ENCODE data around the gene PCBD1.
A peak's percentile ranks its signal among the peaks of the same experiment; 100 is the strongest.

PCBD1 gene

DNA sequence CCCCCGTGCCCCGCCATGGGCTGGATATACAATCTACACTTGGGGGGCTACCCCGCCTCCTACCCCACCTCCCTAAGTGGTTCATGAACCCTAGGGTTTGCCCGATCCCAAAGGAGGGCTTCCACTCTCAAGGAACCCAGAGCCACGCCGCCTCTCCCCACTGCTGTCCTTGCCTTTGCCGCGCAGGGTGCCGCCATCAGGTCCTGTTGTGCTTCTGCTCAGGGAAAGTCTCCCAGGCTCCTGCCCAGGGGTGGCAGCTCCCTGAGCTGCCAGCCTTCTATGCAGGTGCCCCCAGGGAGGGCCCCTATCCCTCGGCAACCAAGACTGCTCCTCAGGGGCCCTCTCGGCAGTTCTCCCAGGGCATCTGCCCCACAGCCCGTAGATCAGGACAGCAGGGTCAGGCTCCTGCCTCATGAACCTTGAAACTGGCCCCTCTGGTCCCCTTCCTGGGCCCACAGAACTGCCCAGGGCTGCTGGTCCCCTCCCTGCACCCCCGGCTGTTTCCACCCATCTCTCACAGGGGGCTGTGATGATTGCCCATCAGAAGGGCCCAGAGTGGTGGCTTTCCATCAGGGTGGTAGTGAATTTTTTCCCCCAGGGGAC is 13.0 kb upstream of the PCBD1 start:
- DNase-seq, result no peak

DNA sequence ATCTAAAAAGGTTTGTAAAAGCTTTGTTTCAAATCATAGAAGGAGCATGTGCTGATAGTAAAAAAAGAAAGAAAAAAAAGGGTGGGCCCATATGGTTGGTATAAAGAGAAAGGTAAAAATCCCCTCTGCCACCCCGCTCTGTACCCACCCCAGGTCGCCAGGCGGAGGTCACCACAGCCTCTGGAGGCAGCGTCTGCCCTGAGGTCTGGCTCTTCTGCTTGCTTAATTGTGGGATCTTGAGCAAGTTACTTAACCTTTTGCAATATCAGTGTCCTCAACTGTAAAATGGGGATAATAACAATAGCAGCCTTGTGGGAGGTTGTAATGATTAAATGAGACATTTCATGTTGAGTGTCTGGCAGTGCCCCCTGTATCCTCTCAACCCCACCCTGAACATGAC is 10.7 kb upstream of the PCBD1 start:
- no peak for DNase-seq

DNA sequence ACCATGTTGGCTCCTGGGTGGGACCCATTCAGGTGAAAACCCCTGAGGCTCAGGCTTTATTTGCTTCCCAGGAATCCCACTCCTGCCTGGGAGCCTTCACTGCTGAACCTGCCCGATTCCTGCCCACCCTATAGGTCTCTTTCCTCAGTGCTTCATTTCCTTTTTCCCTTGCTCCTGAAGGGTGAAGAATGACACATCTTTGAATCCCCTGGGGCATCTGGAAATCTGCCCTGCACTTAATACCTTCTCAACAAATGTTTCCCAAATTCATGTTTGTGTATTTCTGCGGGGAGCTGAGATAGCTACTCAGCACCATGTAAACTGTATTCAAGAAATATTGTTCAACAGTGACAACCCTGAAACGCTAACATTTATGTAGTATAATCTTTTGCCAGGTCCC is 10.3 kb upstream of the PCBD1 start:
- DNase-seq, result no peak

DNA sequence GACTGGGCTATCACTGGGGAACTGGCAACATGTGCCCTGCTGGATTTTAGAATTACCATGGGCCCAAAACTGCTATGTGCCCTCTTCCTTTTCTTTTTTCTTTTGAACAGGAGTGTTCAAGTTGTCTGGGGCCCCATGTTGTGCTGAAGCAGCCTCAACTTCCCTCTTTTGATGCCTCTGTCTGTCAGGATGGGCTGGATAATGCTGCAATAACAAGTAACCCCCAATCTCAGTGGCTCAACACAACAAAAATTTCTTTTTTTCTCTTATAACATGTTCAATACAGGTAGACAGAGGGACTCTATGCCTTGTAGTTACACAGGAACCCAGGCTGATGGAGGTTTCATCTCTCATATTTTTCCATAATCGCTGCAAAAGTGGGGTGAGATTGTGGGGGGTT is 8.2 kb upstream of the PCBD1 start:
- no peak for DNase-seq

DNA sequence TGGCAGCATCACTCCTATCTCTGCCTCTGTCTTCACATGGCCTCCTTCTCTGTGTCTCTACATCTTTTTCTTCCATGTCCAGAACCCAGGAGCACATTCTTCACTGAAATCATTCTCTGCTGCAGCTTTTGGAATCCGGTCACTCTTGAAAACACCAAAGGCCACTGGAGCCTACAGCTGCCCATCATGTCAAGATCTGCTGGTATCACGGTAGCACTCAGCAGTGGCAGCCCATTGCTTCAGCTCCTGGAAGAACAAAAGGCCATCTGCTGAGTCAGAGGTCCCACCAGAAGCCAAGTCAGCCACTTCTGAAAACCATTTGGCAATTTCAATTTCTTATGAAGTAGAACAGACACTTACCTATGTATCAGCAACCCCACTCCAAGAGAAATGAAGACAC is 6.1 kb upstream of the PCBD1 start:
- DNase-seq, result no peak

DNA sequence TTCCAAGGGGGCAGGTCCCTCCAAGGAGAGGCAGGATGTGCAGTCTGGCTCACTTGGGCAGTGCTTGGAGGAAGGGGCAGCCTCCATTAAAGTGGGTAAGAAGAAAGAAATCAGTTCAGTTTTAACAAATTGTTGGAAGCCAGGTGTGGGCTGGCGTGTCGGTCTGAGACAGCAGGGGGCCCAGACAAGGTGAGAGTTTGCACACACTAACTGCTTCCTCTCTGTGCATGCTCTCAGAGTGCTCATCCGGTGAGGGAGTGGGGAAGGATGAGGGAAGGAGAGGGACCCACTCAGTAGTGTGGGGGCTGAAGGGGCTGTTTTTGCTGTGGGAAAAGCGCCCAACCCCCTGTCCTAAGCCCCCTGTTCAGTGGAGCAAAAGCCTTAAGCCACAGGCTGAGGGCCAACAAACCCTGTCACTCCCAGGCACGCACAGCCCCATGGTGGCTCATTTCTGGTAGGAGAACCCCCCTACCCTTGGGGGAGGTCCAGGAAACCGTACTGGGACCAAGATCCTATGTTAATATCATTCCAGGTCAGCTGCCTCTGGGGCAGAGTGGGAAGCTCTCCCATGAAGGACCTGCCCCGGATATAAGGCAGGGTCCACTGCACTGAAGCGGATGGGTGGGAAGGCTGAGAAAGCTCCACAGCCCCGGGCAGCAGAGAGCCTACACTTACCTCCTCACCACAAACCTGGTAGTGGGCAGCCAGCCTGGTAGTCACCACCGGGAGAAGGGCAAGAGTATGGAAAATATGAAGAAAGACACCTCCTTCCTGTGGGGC is 5.1 kb upstream of the PCBD1 start:
- no peak for DNase-seq

DNA sequence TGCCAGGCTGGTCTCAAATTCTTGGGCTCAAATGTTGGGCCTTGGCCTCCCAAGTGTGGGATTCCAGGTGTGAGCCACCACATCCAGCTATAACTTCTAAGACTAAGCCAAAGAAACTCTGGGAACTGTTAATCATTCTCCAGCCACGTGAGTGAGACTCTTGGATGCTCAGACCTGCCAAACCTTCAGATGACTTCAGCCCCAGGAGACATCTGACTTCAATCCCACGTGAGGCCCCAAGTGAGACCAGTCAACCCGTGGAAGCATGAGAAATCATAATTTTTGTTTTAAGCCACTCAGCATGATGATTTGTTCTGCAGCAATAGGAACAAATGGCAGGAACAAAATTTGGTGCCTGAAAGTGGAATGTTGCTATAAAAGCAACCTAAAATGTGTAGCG is 4.3 kb upstream of the PCBD1 start:
- DNase-seq, result no peak

DNA sequence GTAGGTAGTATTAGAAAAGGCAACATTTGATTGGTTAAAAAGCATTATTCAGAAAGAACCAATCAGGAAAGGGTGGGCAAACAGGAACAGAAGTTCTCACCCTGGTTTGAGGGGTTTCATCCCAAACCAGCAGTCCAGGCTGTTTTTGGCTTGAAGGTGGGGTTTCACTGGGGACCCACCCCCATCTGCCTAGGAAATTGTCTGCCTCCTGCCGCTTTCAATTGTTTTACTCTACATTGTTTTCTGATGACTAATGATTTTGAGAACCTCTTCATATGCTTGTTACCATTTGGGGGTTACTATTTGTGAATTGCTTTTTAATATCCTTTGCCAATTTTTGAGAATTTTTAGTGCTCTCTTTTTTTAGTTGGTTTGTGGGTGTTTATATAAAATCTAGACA is 3.3 kb upstream of the PCBD1 start:
- no peak for DNase-seq

DNA sequence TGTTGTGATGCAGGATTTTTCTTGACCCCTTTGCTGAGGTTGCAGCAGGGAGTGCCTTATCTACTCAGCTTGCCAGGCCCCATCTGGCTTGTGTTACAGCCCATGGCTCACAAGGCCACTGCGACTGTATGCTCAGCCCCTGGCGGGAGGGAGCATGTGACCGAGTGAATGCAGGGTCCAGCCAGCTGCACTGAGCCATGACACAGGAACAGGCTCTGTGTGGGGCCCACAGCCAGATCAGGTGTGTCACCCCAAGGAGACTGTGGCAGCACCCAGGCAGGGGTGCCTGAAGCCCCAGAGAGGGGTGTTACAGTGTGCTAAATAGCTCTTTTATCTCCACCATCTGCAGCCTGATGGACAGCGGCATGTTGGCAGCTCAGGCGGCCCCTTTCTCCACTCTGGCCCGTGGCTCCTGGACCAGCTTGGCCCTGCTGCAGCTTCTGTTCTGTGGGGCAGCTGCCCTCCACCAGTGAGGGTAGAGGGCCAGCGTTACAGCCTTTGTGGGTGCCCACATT is 2.6 kb upstream of the PCBD1 start:
- no peak for DNase-seq

DNA sequence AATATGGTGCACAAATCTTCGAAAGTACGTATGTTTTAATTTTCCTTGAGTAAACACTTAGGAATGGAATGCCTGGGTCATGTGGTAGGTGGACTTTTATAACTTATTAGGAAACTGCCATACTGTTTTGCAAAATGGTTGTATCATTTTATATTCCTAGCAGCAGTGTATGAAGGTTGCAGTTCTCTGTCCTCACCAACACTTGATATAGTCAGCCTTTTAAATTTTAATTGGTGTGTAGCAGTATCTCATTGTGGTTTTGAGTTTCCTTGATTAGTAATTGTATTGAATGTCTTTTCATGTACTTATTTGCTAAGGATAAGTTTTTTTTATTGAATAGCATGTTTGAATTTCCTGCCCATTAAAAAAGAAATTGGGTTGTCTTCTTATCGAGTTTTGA is 926 bp upstream of the PCBD1 start:
- no peak for DNase-seq

DNA sequence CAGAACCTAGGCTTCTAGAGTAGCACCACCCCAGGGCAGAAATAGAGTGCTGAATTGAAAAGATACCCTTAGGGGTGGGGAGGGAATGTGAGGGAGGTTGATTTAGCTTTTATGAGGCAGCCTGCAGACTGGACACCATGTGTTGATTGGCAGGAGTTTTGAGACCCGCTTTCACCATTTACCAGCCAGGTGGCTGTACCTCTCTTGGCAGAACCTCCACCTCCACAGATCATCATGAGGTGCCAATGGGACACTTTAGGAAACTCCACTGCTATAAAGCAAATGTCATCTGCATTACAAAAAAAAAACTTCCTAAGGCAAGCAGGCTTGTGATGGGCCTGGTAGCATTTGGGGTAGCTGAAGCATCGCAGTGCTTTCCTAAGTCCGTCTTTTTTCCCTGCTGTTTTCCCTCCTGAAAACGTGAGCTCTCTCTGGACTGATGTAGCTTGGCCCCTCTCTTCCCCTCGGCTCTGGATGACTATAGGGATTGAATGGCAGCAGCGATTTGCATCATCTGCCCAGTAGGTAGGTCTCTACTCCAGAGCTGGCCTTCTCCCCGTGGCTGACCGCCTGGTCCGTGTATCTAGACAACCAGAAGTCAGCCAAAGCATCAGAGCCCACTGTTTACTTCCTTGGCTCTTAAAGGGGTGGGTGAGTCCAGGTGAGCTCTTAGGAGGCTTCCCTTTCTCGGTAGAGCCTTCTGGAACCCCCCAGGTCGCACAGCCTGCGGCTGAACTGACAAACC is 1.3 kb downstream of the PCBD1 start:
- no peak for DNase-seq

DNA sequence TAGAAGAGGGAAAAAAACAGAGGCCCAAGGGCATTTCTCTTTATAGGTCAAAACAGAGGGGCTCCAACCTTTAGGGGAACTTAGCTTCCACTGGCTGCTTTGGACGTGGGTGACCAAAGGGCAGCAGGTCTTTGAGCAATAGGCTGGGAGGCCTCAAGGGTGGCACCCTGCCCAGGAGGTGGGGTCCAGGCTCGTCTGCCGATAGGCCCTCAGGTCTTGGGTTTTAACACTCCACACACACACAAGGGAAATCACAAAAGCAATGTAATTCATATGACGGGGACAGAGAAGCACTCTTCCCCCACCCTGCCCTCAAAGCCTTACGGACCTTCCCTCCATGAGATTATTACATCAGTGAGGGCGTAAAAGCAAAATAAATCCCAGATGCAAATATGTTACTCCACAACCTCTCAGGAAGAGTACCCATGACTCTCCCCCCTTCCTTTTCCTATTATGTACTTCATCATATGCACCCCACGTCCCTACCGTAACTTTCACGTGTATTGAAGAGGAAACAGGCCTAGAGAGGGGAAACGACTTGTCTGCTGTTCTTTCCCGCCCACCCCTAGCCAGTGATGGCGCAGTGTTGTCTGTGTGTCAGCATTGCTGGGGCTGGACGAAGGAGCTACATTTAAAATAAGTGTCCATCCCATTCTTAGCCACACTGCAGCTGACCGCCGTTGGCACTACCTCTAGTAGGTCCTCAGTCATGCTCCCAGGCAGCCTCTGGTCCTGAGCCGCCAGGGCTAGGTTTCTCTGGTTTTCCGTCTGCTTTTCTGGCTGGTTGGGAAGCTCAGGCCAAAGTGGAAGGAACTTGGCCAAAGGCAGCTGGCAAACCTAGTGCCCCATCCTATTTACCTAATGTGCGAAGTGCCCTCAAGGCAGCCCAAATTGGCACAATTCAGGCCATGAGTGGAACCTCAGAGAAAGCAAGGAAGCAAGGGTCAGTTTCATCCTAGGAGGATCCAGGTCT is 2.1 kb downstream of the PCBD1 start:
- DNase-seq, result no peak

DNA sequence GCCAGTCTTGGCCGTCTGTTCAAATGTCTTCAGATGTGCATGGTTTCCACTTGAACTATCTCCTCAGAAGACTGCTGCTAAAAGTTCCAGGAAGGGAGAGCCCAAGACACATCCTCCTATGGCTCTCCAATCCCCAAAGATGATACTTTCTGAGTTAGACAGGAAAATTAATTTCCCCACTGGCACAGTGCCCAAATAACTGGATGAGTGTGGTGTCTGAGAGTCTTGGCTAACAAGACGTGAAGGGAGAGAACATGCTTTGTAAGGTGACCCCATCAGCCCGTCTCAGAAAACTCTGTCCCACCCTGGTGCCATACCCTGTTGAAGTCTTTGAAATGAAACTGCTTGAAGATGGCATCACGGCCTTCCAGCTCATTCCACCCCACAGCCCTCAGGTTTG is 2.9 kb downstream of the PCBD1 start:
- no peak for DNase-seq

DNA sequence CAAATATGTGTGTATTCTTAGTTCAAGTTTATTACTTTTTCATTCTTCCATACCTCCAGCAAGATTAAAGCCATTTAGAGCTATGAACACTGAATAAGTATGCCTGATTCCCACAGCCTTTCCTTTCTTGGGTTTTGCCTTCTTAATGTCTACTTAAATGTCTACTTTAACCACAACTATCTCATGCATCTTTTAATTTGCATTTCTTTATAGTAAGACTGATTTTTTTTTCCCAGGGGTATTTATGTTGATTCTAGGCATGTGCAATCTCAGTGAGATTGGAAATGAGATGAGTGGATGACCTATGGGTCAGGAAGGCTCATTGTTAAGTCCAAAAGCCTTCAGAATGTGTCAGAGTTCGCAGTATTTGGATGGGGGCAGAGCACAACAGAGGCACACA is 3.6 kb downstream of the PCBD1 start:
- DNase-seq, result no peak

DNA sequence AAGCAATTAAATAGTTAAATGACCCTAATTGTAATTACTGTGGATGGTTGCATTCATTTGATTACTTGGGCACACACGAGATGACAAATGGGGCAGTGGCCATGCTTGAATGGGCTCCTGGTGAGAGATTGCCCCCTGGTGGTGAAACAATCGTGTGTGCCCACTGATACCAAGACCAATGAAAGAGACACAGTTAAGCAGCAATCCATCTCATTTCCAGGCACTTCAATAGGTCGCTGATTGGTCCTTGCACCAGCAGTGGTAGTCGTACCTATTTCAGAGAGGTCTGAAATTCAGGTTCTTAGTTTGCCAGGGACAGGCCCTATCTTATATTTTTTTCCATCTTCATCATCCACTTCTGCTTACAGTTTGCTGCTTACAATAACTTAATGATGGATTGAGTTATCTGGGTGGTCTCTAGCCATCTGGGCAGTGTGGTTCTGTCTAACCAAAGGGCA is 8.3 kb downstream of the PCBD1 start:
- peak; percentile 10 for DNase-seq

DNA sequence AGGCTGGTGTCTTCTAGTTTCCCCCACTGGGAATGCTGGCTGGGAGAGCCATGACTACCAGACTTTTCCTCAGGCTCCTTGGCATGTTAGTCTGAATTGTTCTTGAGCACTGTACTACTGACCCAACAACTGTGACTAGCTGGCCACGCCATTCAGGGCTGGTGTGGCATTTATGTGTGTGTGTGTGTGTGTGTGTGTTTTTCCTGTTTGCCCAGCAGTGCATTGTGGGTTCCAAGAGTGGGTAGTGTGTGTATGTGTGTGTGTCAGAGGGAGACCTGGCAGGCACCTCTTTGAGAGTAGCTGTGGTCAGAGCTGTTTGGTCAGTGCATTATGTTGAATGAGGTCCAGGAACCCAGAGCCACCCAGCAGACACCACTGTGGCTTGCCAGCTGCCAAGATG is 9.2 kb downstream of the PCBD1 start:
- DNase-seq, result no peak

DNA sequence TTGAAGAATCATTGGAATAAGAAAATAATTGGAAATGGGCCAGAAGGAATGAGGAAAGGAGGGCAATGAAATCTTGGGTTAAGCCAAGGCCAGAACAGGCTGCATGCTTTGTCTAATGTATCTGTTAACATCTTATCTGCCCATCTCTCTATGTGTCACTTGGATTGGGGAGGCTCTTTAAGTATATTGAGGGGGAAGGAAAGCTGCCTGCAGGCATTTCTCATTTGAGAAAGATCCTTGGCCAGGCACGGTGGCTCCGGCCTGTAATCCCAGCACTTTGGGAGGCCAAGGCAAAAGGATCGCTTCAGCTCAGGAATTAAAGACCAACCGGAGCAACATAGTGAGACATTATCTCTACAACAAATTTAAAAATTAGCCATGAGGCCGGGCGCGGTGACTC is 14.3 kb downstream of the PCBD1 start:
- no peak for DNase-seq

DNA sequence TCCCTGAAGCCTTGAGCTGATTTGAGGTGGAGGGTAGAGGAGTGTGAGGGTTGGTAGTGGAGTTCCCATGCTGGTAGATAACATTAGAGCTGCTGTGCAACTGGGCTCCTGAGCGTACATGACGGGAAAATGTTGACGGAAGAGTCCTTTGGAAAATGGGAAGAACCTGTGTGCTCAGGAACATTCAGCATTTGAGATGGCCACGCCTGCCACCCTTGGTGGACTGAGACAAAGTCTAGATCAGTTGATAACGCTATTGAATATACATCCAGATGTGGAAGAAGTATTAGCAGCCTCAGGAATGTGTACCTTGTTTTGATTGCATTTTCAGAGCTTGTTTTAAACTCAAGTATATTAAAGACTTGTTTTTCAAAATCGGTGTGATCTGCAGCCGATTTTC is 16.1 kb downstream of the PCBD1 start:
- DNase-seq, result no peak

DNA sequence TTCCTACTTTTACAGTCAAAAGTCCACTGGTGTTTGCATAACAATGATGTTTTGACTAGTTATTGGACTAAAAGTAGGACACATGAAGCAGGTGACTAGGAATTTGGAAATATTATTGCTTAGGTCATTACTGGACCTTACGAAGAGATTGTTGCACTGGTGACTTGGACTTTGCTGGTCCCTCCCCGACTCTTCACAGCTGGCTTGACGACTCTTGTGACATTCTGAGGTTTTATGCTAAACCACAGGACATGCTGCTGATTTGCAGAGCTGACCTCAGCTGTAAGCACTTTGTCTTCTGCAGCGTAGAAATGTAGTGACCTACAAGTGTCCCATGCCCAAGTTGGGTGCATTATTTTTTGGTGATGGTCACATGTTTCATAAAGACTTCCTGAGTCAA is 21.9 kb downstream of the PCBD1 start:
- no peak for DNase-seq

DNA sequence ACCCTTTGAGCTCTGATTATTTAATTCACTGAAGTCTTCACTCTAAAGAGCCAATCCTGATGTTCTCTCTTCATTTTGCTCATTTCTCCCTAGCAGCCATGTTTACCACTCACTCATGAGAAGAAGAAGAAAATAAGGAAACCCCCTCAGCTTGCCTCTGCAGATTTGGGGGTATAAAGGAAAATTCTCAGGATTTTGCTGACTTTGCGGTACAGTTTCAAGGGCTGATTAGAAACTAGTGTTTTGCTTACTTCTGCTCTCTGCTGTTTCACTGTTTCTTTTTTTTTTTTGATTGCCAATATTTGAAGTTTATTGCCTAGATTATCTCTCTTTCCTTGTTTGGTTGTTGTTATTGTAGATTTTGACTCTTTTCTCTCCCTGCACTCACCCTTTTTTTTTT is 23.4 kb downstream of the PCBD1 start:
- no peak for DNase-seq

DNA sequence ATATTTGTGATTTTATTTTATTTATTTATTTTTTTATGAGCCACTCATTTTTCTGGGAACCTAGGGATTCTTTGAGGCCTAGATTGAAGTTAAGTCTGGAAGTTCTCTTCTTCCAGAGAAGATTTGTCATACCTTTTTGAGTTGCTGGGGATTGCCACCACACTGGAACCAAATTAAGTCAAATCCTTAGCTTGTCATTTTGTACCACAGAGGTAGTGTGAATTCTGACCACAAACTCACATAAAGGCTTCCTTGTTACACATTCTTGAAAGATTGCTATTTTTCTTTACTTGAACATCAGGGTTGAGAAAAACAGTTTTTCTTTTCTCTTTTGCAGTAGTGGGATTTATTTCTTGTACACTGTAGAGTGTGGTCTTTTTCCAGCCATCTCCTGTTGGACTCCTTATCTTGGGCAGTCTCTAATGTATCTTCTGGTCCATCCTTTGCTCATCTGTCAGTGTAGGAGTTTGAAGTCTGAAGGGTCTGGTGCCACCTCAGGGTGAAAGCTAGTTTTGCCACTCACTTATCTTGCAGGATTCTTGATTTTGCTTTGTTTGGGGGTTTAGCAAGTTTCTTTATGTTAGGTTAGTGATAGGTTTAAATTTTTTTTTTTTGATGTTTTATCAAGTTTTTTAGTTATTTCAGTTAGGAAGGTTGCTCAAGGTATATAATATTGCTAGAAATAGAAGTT is 24.8 kb downstream of the PCBD1 start:
- no peak for DNase-seq

All from NCI-H187 treated with DMSO at 0.1 percent for 48 hours (cell line).